Activated T-cell treated with anti-CD3 and anti-CD28 coated beads, Interleukin-2, amount 50 U/mL, for 72 hours (primary cell): ENCODE data around the gene CDAN1. TPM values are rescaled to one million over a fixed set of nuclear protein-coding genes. Genes with fewer than 3 reads are reported as not detected.

Source experiments
- total RNA-seq, 2 donors: library from RNA; stranded (reverse); gene quantifications; one replicate each; pipeline ENCODE4 v1.2.3, GENCODE V29; 2022

CDAN1 gene
- total RNA-seq, 2 donors from 2014 or later, result 18.2 to 26.0 TPM

Other genes with a start within 250 kb of the CDAN1 start
- gene ZNF106, start 246.0 kb downstream of the CDAN1 start, total RNA-seq, result 10 to 100 TPM; 51.1 to 66.2 TPM
- gene SNAP23, start 241.5 kb downstream of the CDAN1 start, total RNA-seq, result 10 to 100 TPM; 72.0 to 79.7 TPM
- 10 to 100 TPM; 26.2 to 29.3 TPM for gene LRRC57, start 188.3 kb downstream of the CDAN1 start, total RNA-seq
- 10 to 100 TPM; 32.1 to 43.6 TPM for gene HAUS2, start 188.3 kb downstream of the CDAN1 start, total RNA-seq
- 1 to 10 TPM; 5.1 to 6.3 TPM for gene STARD9, start 161.5 kb downstream of the CDAN1 start, total RNA-seq
- gene TTBK2, start 183.7 kb upstream of the CDAN1 start, total RNA-seq, result 10 to 100 TPM; 23.4 to 23.7 TPM